Testis (tissue), 2 donors: Measurements from ENCODE around the gene UBAP1.

Experiments used
- CTCF ChIP-seq, 3 experiments: fragments of 450-650 bp in 2 of 3; fragments of 200-600 bp in 1 of 3; sonication (generic) in 1 of 3; IDR thresholded peaks; one replicate each; pipeline ENCODE4 v1.5.1; 2016 to 2019; ENCODE audit warnings: antibody characterized with exemption in 3 of 3, mild to moderate bottlenecking in 2 of 3, moderate library complexity in 1 of 3
- POLR2A ChIP-seq: fragments of 450-650 bp; IDR thresholded peaks from one replicate; pipeline ENCODE4 v1.6.1; 2017; ENCODE audit warnings: antibody characterized with exemption, mild to moderate bottlenecking, moderate library complexity

GRCh38 chr9:34171753-34172535 is 6.9 kb upstream of the UBAP1 start:
- TF ChIP-seq CTCF (IDR thresholded peaks at IDR 0.05) (no peak), POLR2A (no peak)
